Osteocyte (in vitro differentiated cells): ENCODE measurements around the gene KHDC4. TPM values are rescaled to one million over a fixed set of nuclear protein-coding genes. Genes with fewer than 3 reads are reported as not detected.

Experiments
- DNase-seq: peaks from one replicate; pipeline ENCODE4 v3.0.0; 2021; ENCODE audit warnings: mixed read lengths; ENCODE audit not compliant: unreplicated experiment; ENCODE audit errors: extremely low spot score
- H3K27ac Mint-ChIP-seq: one replicate; pipeline ENCODE4 v1.8.0; 2021; ENCODE audit warnings: mild to moderate bottlenecking, mixed read lengths; ENCODE audit not compliant: unreplicated experiment
- H3K27me3 Mint-ChIP-seq: one replicate; pipeline ENCODE4 v1.8.0; 2021; ENCODE audit warnings: mixed read lengths; ENCODE audit not compliant: unreplicated experiment
- H3K36me3 Mint-ChIP-seq: one replicate; pipeline ENCODE4 v1.8.0; 2021; ENCODE audit warnings: mixed read lengths; ENCODE audit not compliant: unreplicated experiment
- H3K4me1 Mint-ChIP-seq: one replicate; pipeline ENCODE4 v1.8.0; 2021; ENCODE audit warnings: mixed read lengths; ENCODE audit not compliant: unreplicated experiment
- H3K4me3 Mint-ChIP-seq: one replicate; pipeline ENCODE4 v1.8.0; 2021; ENCODE audit warnings: mild to moderate bottlenecking, moderate library complexity, mixed read lengths; ENCODE audit not compliant: unreplicated experiment
- H3K9me3 Mint-ChIP-seq: one replicate; pipeline ENCODE4 v1.8.0; 2021; ENCODE audit warnings: mixed read lengths; ENCODE audit not compliant: unreplicated experiment
- total RNA-seq: library from RNA; stranded (reverse); gene quantifications from 2 replicates; pipeline ENCODE4 v1.2.1, GENCODE V29; 2021
- TF ChIP-seq, protein P1 (sequence below): fragments of 200-600 bp; sonication (generic); IDR thresholded peaks from 2 replicates; pipeline ENCODE4 v1.5.0; 2021; ENCODE audit warnings: antibody characterized with exemption, mild to moderate bottlenecking, moderate library complexity

The KHDC4 gene
- total RNA-seq, 1 donor from 2014 or later: 53.7 TPM

- no peak overlapping the region for H3K4me3 Mint-ChIP-seq
- no peak for DNase-seq
- TF ChIP-seq, protein P1, sequence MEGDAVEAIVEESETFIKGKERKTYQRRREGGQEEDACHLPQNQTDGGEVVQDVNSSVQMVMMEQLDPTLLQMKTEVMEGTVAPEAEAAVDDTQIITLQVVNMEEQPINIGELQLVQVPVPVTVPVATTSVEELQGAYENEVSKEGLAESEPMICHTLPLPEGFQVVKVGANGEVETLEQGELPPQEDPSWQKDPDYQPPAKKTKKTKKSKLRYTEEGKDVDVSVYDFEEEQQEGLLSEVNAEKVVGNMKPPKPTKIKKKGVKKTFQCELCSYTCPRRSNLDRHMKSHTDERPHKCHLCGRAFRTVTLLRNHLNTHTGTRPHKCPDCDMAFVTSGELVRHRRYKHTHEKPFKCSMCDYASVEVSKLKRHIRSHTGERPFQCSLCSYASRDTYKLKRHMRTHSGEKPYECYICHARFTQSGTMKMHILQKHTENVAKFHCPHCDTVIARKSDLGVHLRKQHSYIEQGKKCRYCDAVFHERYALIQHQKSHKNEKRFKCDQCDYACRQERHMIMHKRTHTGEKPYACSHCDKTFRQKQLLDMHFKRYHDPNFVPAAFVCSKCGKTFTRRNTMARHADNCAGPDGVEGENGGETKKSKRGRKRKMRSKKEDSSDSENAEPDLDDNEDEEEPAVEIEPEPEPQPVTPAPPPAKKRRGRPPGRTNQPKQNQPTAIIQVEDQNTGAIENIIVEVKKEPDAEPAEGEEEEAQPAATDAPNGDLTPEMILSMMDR: no peak
- H3K4me1 Mint-ChIP-seq: no peaks in the 10 kb centered on the region
- no peaks in the 10 kb centered on the region for H3K9me3 Mint-ChIP-seq
- H3K27ac Mint-ChIP-seq: no peak overlapping the region
- H3K36me3 Mint-ChIP-seq: peaks cover 6% of the 10 kb centered on the region
- no peaks in the 10 kb centered on the region for H3K27me3 Mint-ChIP-seq
Measured at GRCh38 chr1:155877945-155878344, 56.3 kb downstream of the KHDC4 start.

DNA sequence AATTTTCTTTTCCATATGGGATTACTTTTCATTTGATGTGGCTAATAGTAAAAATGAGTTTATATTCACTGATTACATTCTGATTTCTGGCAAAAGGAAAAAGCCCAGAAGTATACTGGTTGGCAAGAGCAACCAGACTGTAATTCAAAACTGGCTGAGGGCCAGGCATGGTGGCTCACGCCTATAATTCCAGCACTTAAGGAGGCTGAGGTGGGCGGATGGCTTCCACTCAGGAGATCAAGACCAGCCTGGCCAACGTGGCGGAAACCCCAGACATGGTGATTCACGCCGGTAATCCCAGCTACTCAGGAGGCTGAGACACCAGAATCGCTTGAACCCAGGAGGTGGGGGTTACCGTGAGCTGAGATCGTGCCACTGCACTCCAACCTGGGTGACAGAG, 60.4 kb downstream of the KHDC4 start:
- TF ChIP-seq, protein P1: no peak
- Mint-ChIP-seq H3K27ac (no peak overlapping the region), H3K36me3 (no peaks in the 10 kb centered on the region), H3K9me3 (no peaks in the 10 kb centered on the region), H3K4me1 (peaks cover 5% of the 10 kb centered on the region), H3K4me3 (no peak overlapping the region), H3K27me3 (no peaks in the 10 kb centered on the region)
- DNase-seq: no peak

GRCh38 chr1:155872527-155872926, 61.7 kb downstream of the KHDC4 start:
- Mint-ChIP-seq H3K4me3 (no peak overlapping the region), H3K9me3 (no peaks in the 10 kb centered on the region), H3K27ac (no peak overlapping the region), H3K27me3 (no peaks in the 10 kb centered on the region), H3K4me1 (peaks cover 5% of the 10 kb centered on the region), H3K36me3 (no peaks in the 10 kb centered on the region)
- no peak for DNase-seq
- TF ChIP-seq, protein P1: no peak

GRCh38 chr1:155871390-155871789, 62.8 kb downstream of the KHDC4 start:
- H3K9me3 Mint-ChIP-seq: no peaks in the 10 kb centered on the region
- H3K4me3 Mint-ChIP-seq: no peak overlapping the region
- no peak overlapping the region for H3K27ac Mint-ChIP-seq
- peaks cover 5% of the 10 kb centered on the region for H3K4me1 Mint-ChIP-seq
- DNase-seq: no peak
- H3K27me3 Mint-ChIP-seq: no peaks in the 10 kb centered on the region
- no peaks in the 10 kb centered on the region for H3K36me3 Mint-ChIP-seq
- TF ChIP-seq, protein P1: no peak

DNA sequence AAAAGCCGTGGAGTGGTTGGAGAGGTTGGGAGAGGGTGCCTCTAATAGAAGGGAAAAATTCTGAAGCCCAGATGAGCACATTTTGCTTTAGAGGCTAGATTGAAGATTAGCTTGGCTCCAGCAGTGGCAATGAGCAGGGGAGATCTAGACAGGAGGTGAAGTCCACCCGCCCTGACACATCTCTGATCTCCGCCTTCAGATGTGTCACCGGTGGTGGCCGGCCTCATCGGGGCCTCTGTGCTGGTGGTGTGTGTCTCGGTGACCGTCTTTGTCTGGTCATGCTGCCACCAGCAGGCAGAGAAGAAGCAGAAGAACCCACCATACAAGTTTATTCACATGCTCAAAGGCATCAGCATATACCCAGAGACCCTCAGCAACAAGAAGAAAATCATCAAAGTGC, 66.4 kb downstream of the KHDC4 start:
- no peak for DNase-seq
- Mint-ChIP-seq H3K4me3 (no peak overlapping the region), H3K27me3 (no peaks in the 10 kb centered on the region), H3K4me1 (peaks cover 5% of the 10 kb centered on the region), H3K27ac (no peak overlapping the region), H3K9me3 (no peaks in the 10 kb centered on the region), H3K36me3 (no peaks in the 10 kb centered on the region)
- TF ChIP-seq, protein P1: no peak
